SK-N-MC (cell line): ENCODE data around the gene PCDH1.

Experiments used
- EZH2 ChIP-seq: fragments of 200-600 bp; sonication (generic); IDR thresholded peaks from one replicate; pipeline ENCODE4 v1.6.1; 2017; ENCODE audit warnings: antibody characterized with exemption
- FOXP2 ChIP-seq: optimal IDR thresholded peaks from 2 replicates; pipeline ENCODE3; 2011; ENCODE audit warnings: mild to moderate bottlenecking, moderate library complexity; ENCODE audit not compliant: insufficient read depth; ENCODE audit errors: extremely low read length, control extremely low read depth
- POLR2AphosphoS5 ChIP-seq: IDR thresholded peaks from 2 replicates; pipeline ENCODE4 v1.6.1; 2012; ENCODE audit warnings: mild to moderate bottlenecking, low read depth, low read length, borderline replicate concordance

DNA sequence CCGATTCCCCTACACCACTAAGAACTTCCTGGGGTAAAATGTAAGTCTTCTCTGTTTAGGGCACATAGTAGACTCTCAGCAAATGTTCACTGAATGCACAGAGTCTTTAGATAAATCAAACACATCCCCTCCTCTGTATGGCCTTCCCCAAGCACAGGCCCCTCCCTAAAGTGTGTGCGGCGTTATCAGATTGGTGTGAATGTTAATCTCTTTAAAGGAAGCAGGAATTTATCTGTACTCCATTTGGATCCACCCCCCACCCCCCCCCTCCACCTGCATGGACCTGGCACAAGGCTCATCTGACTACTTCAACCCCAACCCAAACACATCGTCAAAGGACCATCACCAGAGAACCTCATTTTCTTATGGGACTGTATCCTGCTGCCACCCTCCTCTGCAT, 6.3 kb downstream of the PCDH1 start:
- TF ChIP-seq POLR2AphosphoS5 (no peak), EZH2 (no peak), FOXP2 (no peak)
